ENCODE data around the gene ECT2.

The ECT2 gene

DNA sequence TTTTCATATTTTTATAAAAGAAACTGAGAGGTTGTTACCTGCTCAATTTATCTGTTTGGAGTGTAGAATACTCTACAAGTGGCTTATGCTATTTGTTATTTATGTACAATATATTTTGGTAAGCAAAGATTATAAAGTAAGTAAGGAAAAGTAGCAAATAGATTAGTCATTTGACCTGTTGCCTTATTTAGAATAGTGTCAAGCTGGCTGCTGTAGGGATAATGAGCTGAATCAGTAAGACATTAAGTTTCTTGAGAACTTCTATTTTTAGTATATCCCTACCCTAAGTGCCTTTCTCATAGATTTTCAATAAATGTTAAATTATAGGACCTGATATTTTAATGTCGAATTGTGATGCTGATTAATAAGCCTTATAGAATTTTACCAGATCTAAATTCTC is 37.2 kb downstream of the ECT2 start:
- H2BK120ac ChIP-seq (ENCODE audit: insufficient read depth, low read length, poor library complexity), result no peak overlapping the region
- no peak overlapping the region for H3K18ac ChIP-seq (ENCODE audit: low read length)
- H4K91ac ChIP-seq (ENCODE audit: low read depth, low read length), result no peak overlapping the region
- H3K14ac ChIP-seq (ENCODE audit: low read length), result no peak overlapping the region
- no peak overlapping the region for H2BK12ac ChIP-seq (ENCODE audit: low read length)
- no peak overlapping the region for H3K4me3 ChIP-seq (ENCODE audit: low read depth, low read length)
- H3K4me2 ChIP-seq (ENCODE audit: low read length), result no peak overlapping the region
- H3K4me1 ChIP-seq (ENCODE audit: control insufficient read depth in 1 of 2, insufficient read depth in 2 of 2, low read length in 2 of 2), result no peaks in the 10 kb centered on the region
- H2AFZ ChIP-seq (ENCODE audit: insufficient read depth, low read length, poor library complexity), result no peak overlapping the region
- no peak overlapping the region for H2AK5ac ChIP-seq (ENCODE audit: low read length)
- H4K8ac ChIP-seq (ENCODE audit: low read depth, low read length), result no peak overlapping the region
- no CpG with 5 or more reads among the region's 1 CpG for WGBS (ENCODE audit: extremely low coverage, insufficient coverage, insufficient read length)
- no peaks in the 10 kb centered on the region for H3K27me3 ChIP-seq (ENCODE audit: insufficient read depth, low read length)
- H3K79me1 ChIP-seq (ENCODE audit: low read length), result no peaks in the 10 kb centered on the region
- no peak overlapping the region for H2BK5ac ChIP-seq (ENCODE audit: low read depth, low read length, poor library complexity)
- H3K4ac ChIP-seq (ENCODE audit: low read depth, low read length), result no peak overlapping the region
- no peak overlapping the region for H3K9ac ChIP-seq (ENCODE audit: low read length)
- H3K36me3 ChIP-seq (ENCODE audit: control insufficient read depth in 1 of 2, insufficient read depth in 2 of 2, low read length in 2 of 2), result peaks cover 9 to 11% of the 10 kb centered on the region in 2 experiments
- H3K9me3 ChIP-seq (ENCODE audit: insufficient read depth, low read depth, low read length), result no peaks in the 10 kb centered on the region
- H4K12ac ChIP-seq (ENCODE audit: low read depth, low read length), result no peak overlapping the region
- H3K23ac ChIP-seq (ENCODE audit: low read length), result no peak overlapping the region
- H3K27ac ChIP-seq (ENCODE audit: low read depth, low read length), result no peak overlapping the region
- DNase-seq, result no peak
- no peaks in the 10 kb centered on the region for H3K79me2 ChIP-seq (ENCODE audit: control insufficient read depth, insufficient read depth, low read length, poor library complexity)

DNA sequence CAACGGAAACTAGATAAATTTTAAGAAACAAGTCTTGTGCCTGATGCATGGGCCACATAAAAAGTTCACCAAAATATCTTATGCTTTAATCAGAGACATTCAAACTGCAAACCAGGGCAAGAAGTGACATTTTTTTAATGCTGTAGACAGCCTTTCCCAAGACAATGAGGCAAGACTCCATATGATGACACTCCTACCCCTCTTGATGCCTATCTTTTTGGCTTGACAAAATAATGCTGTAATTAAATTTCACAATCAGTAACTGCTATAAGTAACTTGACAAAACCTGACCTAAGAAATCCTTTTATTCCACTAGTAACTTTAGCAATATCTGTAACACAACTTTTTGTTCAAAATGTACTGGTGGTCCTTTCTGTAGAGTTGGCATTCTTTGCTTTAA is 48.7 kb downstream of the ECT2 start:
- H2BK120ac ChIP-seq (ENCODE audit: insufficient read depth, low read length, poor library complexity), result no peak overlapping the region
- no peaks in the 10 kb centered on the region for H3K9me3 ChIP-seq (ENCODE audit: insufficient read depth, low read depth, low read length)
- no CpG with 5 or more reads among the region's 1 CpG for WGBS (ENCODE audit: extremely low coverage, insufficient coverage, insufficient read length)
- no peak overlapping the region for H2AK5ac ChIP-seq (ENCODE audit: low read length)
- H3K27me3 ChIP-seq (ENCODE audit: insufficient read depth, low read length), result no peaks in the 10 kb centered on the region
- H3K36me3 ChIP-seq (ENCODE audit: control insufficient read depth in 1 of 2, insufficient read depth in 2 of 2, low read length in 2 of 2), result peaks cover 4 to 6% of the 10 kb centered on the region in 2 experiments
- no peaks in the 10 kb centered on the region for H3K79me1 ChIP-seq (ENCODE audit: low read length)
- H3K18ac ChIP-seq (ENCODE audit: low read length), result no peak overlapping the region
- no peak overlapping the region for H3K4me3 ChIP-seq (ENCODE audit: low read depth, low read length)
- no peak overlapping the region for H3K4me2 ChIP-seq (ENCODE audit: low read length)
- H3K27ac ChIP-seq (ENCODE audit: low read depth, low read length), result no peak overlapping the region
- no peak overlapping the region for H3K14ac ChIP-seq (ENCODE audit: low read length)
- no peak overlapping the region for H4K12ac ChIP-seq (ENCODE audit: low read depth, low read length)
- H3K9ac ChIP-seq (ENCODE audit: low read length), result no peak overlapping the region
- no peak overlapping the region for H2BK5ac ChIP-seq (ENCODE audit: low read depth, low read length, poor library complexity)
- DNase-seq, result peak in 1 of 2 donors; percentile 22
- no peaks in the 10 kb centered on the region for H3K79me2 ChIP-seq (ENCODE audit: control insufficient read depth, insufficient read depth, low read length, poor library complexity)
- no peak overlapping the region for H3K23ac ChIP-seq (ENCODE audit: low read length)
- no peaks in the 10 kb centered on the region for H3K4me1 ChIP-seq (ENCODE audit: control insufficient read depth in 1 of 2, insufficient read depth in 2 of 2, low read length in 2 of 2)
- H4K91ac ChIP-seq (ENCODE audit: low read depth, low read length), result no peak overlapping the region
- no peak overlapping the region for H2BK12ac ChIP-seq (ENCODE audit: low read length)
- no peak overlapping the region for H2AFZ ChIP-seq (ENCODE audit: insufficient read depth, low read length, poor library complexity)
- H3K4ac ChIP-seq (ENCODE audit: low read depth, low read length), result no peak overlapping the region
- no peak overlapping the region for H4K8ac ChIP-seq (ENCODE audit: low read depth, low read length)

DNA sequence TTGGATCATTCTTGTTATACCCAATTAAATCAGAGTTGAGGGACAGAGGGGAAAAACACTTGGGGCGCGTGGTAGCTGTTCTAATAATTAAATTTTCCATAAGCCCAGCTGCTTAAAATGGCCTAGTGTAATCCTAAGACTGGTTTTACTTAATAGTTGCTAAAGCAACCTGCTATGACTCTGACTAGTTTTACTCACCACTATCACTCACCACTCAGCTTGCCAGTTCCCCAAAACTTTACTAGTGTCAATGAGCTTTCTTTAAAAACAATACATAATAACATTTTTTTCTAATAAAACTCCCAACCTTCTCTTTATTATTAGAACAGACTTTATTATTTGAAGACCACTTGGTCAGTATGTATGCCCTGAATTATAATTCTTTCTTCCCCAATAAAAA is 49.6 kb downstream of the ECT2 start:
- H3K9me3 ChIP-seq (ENCODE audit: insufficient read depth, low read depth, low read length), result no peaks in the 10 kb centered on the region
- H3K4me1 ChIP-seq (ENCODE audit: control insufficient read depth in 1 of 2, insufficient read depth in 2 of 2, low read length in 2 of 2), result no peaks in the 10 kb centered on the region
- H3K4me3 ChIP-seq (ENCODE audit: low read depth, low read length), result no peak overlapping the region
- H2AFZ ChIP-seq (ENCODE audit: insufficient read depth, low read length, poor library complexity), result no peak overlapping the region
- DNase-seq, result no peak
- H3K27me3 ChIP-seq (ENCODE audit: insufficient read depth, low read length), result no peaks in the 10 kb centered on the region
- H3K18ac ChIP-seq (ENCODE audit: low read length), result no peak overlapping the region
- no peak overlapping the region for H4K8ac ChIP-seq (ENCODE audit: low read depth, low read length)
- peaks cover 4% of the 10 kb centered on the region in 2 experiments for H3K36me3 ChIP-seq (ENCODE audit: control insufficient read depth in 1 of 2, insufficient read depth in 2 of 2, low read length in 2 of 2)
- H3K4ac ChIP-seq (ENCODE audit: low read depth, low read length), result no peak overlapping the region
- no peak overlapping the region for H4K91ac ChIP-seq (ENCODE audit: low read depth, low read length)
- H3K79me1 ChIP-seq (ENCODE audit: low read length), result no peaks in the 10 kb centered on the region
- H2AK5ac ChIP-seq (ENCODE audit: low read length), result no peak overlapping the region
- no peak overlapping the region for H3K14ac ChIP-seq (ENCODE audit: low read length)
- no peak overlapping the region for H3K4me2 ChIP-seq (ENCODE audit: low read length)
- H3K23ac ChIP-seq (ENCODE audit: low read length), result no peak overlapping the region
- no peak overlapping the region for H2BK120ac ChIP-seq (ENCODE audit: insufficient read depth, low read length, poor library complexity)
- H3K27ac ChIP-seq (ENCODE audit: low read depth, low read length), result no peak overlapping the region
- H2BK5ac ChIP-seq (ENCODE audit: low read depth, low read length, poor library complexity), result no peak overlapping the region
- no peak overlapping the region for H2BK12ac ChIP-seq (ENCODE audit: low read length)
- H3K79me2 ChIP-seq (ENCODE audit: control insufficient read depth, insufficient read depth, low read length, poor library complexity), result no peaks in the 10 kb centered on the region
- H3K9ac ChIP-seq (ENCODE audit: low read length), result no peak overlapping the region
- H4K12ac ChIP-seq (ENCODE audit: low read depth, low read length), result no peak overlapping the region
- no CpG with 5 or more reads among the region's 2 CpGs for WGBS (ENCODE audit: extremely low coverage, insufficient coverage, insufficient read length)

DNA sequence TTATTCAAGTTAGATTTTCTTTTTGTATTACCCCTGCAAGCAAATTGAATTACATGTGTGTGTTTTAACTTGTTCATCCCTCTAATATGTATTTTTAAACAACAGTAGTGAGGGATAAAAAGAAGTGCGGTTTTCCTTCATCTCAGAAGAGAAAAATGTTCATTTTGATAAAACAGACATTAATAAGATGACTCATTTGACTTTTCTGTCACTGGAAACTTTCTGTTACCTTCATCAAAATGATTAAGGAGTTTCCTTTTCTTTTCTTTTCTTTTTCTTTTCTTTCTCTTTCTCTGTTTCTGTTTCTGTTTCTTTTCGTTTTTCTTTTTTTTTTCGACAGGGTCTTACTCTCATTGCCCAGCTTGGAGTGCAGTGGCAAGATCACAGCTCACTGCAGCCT is 53.0 kb downstream of the ECT2 start:
- H3K9me3 ChIP-seq (ENCODE audit: insufficient read depth, low read depth, low read length), result no peaks in the 10 kb centered on the region
- no peak for DNase-seq
- no peak overlapping the region for H4K8ac ChIP-seq (ENCODE audit: low read depth, low read length)
- no peaks in the 10 kb centered on the region for H3K79me1 ChIP-seq (ENCODE audit: low read length)
- H3K36me3 ChIP-seq (ENCODE audit: control insufficient read depth in 1 of 2, insufficient read depth in 2 of 2, low read length in 2 of 2), result peaks cover 0 to 10% of the 10 kb centered on the region in 2 experiments
- H3K27ac ChIP-seq (ENCODE audit: low read depth, low read length), result no peak overlapping the region
- no peak overlapping the region for H3K4ac ChIP-seq (ENCODE audit: low read depth, low read length)
- no peak overlapping the region for H2AK5ac ChIP-seq (ENCODE audit: low read length)
- H4K12ac ChIP-seq (ENCODE audit: low read depth, low read length), result no peak overlapping the region
- no peaks in the 10 kb centered on the region for H3K79me2 ChIP-seq (ENCODE audit: control insufficient read depth, insufficient read depth, low read length, poor library complexity)
- no peak overlapping the region for H3K4me3 ChIP-seq (ENCODE audit: low read depth, low read length)
- H3K4me1 ChIP-seq (ENCODE audit: control insufficient read depth in 1 of 2, insufficient read depth in 2 of 2, low read length in 2 of 2), result no peaks in the 10 kb centered on the region
- no peak overlapping the region for H4K91ac ChIP-seq (ENCODE audit: low read depth, low read length)
- no peak overlapping the region for H2BK5ac ChIP-seq (ENCODE audit: low read depth, low read length, poor library complexity)
- no CpG with 5 or more reads among the region's 3 CpGs for WGBS (ENCODE audit: extremely low coverage, insufficient coverage, insufficient read length)
- H3K23ac ChIP-seq (ENCODE audit: low read length), result no peak overlapping the region
- no peak overlapping the region for H2BK12ac ChIP-seq (ENCODE audit: low read length)
- H2AFZ ChIP-seq (ENCODE audit: insufficient read depth, low read length, poor library complexity), result no peak overlapping the region
- no peak overlapping the region for H3K18ac ChIP-seq (ENCODE audit: low read length)
- H2BK120ac ChIP-seq (ENCODE audit: insufficient read depth, low read length, poor library complexity), result no peak overlapping the region
- H3K9ac ChIP-seq (ENCODE audit: low read length), result no peak overlapping the region
- H3K4me2 ChIP-seq (ENCODE audit: low read length), result no peak overlapping the region
- H3K14ac ChIP-seq (ENCODE audit: low read length), result no peak overlapping the region
- H3K27me3 ChIP-seq (ENCODE audit: insufficient read depth, low read length), result no peaks in the 10 kb centered on the region

Data from trophoblast cell (in vitro differentiated cells and primary cell).